ENCODE measurements around the gene PDE10A.
"Not testable (repeated sequence)": the region's sequence is repeated elsewhere in the genome, so short reads cannot be mapped to it uniquely, and the experiment has no call there.

PDE10A gene

DNA sequence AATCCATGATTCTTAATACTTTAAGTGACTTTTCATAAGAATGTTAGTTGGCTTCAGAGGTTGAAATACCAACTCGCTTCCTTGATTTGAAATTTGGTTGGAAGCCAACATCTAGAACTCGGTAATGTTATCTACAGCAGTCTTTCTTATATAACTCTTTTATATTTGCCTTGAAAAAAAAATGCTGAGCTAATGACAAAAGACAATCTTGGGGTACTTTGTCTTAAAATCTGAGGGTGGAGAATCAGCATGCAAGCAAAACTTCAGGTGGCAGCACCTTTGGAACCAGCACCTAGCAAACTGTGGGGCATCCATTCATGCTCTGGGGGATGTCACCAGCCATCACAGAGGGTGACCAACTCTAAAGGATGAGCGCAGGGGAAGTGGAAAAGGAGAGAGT lies 76.3 kb downstream of the PDE10A start:
- no peak for DNase-seq (ENCODE audit: low read depth)

DNA sequence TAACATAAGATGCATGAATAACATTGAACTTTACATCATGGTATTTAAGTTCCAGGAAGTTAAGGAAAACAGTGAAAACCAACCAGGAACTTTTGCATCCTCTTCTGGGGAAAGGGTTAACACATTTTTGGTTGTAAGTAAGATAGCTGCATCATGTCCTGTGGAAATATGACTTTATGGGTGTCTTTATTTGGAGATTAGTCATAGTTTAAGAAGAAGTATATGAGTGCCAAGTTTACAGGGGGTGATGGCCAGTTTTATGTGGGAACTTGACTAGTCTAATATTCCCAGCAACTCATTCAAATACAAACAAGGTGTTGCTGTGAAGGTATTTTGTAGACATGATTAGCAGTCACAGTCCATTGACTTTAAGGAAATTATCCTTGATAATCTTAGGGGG lies 78.0 kb downstream of the PDE10A start:
- no peak for DNase-seq (ENCODE audit: low read depth)

DNA sequence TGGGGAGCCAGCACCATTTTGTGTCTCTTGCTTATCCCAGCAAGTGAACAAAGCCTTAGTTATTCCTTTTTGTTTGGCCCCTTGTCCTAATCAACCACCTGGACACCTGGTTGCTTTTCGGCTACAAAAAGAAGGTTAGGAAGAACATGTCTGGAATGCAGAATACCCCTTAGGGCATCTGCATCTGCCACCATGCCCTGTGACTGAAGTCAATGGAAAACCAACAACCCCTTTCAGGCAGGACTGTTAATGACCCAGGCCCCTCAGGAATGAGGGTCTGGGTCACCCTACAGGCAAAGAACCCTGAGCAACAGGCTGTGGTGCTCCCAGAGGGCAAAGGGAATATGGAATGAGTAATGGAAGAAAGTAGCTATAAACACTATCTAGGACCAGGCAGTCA lies 78.5 kb downstream of the PDE10A start:
- no peak for DNase-seq (ENCODE audit: low read depth)

DNA sequence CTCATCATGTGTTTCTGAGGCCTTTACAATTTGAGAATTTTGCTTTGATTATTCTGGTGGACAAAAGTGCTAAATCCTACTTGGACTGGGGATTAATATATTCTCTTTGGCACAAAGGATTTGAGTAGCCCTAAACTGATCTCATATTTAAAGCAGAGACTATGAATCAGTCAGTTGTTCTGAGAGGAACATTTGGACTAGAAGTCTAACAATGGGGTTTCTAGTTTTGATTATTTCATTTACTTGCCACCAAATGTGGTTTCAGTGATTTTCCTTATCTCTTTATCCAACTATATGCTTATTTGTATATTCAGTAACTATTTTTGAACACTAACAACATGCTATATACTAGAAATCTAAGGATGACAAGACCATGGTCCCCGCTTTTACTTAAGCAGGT lies 81.4 kb downstream of the PDE10A start:
- DNase-seq (ENCODE audit: low read depth), result no peak

DNA sequence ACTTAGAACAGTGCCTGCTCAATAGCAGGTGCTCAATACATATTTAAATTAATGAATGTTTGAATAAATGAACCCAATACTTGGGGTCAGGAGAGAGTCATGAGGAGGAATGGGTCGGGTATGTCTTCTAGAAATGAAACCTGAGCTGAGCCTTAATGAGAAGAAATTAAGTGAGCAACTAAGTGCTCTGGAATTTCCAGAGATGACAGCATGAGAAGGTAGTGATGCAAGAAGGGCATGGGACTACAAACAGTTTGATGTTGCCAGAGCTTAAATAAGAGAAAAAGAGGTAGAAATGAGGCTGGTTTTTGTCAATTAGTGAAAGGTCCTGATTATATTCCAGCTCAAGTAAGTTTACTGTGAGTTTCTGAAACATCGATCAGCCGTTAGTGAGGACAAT lies 82.9 kb downstream of the PDE10A start:
- no peak for DNase-seq (ENCODE audit: low read depth)

DNA sequence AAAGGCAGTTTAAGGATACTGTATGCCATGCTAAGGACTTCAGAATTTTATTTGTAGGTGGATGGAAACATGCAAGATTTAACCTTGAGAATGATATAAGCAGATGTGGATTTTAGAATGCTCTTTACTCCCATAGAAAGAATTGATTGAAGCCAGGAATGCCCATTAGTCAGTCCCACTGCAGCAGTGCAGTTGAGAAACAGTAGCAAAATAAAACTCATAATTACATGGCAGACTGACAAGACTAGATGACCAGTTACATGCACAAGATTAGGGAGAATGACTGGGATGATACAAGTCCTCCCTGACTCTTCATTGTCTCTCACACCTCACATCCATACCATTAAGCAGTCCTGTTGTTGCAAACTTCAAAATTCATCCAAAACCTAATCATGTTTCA lies 83.9 kb downstream of the PDE10A start:
- DNase-seq (ENCODE audit: low read depth), result no peak

DNA sequence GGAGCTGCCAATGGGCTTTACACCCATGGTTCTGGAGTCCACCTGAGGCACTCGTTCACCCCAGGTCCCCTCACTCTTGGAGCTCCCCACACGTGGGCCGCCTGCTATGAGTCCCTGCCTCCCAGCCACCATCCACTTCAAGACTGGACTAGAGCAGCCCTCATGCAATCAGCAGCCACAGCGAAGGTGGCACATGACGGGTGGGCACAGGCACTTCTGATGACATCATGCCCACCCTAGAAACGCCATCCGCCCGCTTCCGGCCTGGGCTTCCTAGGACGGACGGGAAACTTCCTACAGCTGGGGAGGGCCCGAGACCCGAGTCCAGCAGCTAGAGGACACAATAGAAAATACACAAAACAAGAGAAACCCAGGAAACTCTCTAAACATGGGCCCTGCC lies 85.5 kb downstream of the PDE10A start:
- DNase-seq (ENCODE audit: low read depth), result no peak

DNA sequence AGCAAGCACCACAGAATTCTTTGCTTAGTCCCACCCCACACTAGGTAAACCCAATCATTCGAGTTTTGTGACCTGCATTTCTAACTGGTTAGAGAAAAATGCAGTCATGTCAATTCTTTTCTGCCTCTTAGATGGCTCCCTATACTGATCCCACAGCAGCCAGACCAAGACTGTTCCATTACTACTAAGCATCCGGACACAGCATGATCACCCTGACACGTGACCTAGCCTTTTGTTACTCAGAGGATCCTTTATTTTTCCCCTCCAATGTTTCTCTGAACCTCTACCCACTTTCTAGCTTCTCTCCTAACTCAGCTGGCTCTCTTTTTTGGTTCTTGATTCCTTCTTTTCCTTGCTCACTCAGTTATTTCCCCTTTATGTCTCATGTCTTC lies 87.9 kb downstream of the PDE10A start:
- no peak for DNase-seq (ENCODE audit: low read depth)

DNA sequence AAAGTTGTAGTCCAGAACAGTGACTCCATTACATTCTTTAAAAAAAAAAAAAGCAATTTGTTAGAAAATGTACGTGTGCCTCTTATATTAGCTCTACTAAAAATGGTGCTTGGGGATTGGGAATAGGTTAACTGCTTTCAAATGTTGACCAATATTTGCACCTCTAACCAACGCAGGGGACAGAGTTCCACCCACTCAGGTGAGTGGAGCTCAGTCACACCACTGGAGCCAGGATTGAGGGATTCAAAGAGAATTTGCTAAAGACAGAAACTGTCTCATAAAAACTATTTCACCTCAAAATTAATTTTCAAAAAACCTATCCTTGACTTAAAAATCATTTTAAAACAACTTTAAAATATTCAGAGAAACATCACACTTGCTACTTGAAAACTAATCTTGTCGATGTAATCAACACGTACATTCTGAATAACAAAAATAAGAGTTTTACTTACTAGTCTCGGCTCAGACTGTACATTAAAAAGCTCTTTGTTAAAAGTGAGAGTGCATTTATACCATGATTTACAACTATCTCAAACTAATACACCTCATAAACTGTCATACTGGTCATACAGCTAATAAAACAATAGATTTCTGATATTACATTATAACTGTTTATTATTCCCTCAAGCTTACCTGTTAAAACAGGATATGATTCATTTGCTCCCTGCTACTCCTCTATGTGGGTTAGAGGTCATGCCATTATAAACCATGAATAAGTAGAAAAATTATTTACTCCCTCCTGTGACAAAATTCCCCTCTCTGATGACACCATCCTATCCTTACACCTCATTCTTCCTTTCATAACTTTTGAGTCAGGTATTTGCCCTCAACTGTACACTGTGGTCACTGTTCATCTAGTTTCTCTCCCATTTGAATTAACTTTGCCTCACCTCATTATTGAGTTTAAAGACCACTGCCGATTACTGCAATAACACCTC lies 88.6 kb downstream of the PDE10A start:
- DNase-seq (ENCODE audit: low read depth), result no peak

DNA sequence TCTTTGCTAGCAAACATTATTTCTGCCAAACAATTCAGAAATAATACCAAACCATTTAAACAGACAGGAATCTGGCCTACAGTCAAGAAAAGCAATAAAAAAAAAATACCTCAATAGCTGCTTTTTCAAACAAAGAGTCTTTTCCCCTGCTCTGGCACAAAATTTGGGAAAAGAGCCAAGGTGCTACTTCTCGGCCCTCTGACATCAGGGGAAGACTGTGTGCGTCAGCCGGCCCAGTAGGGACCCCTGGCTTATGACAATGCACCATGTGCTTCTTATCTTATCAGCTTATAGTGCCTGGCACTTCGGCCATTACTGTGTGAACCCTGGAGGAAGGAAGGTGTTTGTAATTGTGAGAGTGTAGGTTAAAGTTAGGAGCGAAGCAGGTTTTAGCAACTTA lies 89.4 kb downstream of the PDE10A start:
- DNase-seq (ENCODE audit: low read depth), result no peak

DNA sequence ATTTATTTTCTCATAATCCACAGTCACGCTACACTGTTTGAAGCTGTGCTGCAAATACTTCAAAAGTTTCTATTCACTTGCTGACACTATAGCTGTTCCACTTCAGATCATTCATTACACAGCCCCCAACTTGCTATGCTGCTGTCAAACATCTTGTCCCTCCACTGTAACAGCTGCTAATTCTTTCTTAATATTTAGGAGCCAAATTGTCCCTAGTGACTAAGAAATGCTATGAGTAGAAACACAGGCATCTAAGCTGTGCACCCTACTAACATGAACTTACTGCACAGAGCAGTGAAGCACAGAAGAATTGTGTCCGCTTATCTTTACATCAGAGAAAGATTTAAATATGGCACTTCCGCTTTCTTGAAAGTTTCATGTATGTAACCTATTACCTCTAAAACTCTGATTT lies 91.3 kb downstream of the PDE10A start:
- DNase-seq (ENCODE audit: low read depth), result no peak

DNA sequence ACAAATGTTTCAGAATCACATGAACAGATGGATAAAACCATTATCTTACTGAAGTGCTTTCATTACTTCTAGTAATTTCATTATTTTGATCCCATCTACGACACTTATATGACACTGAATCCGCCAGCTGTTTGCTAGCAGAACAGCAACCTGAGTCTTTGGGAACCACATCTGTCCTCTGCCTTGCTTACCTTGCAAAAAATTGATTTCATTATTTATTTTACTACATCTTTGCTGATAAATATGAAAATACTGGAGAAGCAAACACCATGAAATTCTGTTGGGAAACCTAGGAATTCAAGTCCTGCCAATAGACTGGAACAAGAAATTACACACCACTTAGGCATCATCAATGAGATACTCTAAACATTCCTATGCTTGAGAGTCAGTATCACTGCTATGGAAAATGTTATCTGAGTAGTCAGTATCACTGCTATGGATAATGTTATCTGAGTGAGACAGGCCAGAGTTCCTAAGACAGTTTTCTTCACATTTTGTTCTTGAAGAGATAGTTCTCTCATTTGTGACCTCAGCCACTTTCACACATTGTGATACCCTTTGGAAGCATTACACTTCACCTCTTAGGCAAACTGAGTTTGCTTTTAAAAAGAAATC lies 91.9 kb downstream of the PDE10A start:
- DNase-seq (ENCODE audit: low read depth), result no peak

DNA sequence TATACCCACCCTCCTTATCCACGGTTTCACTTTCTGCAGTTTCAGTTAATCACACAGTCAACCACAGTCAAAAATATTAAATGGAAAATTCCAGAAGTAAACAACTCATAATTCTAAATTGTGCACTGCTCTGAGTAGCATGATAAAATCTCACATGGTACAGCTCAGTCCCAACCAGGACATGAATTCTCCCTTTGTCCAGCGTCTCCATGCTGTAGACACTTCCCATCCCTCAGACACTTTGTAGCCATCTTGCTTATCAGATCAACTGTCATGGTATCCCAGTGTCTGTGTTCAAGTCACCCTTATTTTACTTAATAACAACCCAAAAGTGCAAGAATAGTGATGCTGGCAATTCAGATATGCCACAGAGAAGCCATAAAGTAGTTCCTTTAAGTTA lies 94.7 kb downstream of the PDE10A start:
- no peak for DNase-seq (ENCODE audit: low read depth)

DNA sequence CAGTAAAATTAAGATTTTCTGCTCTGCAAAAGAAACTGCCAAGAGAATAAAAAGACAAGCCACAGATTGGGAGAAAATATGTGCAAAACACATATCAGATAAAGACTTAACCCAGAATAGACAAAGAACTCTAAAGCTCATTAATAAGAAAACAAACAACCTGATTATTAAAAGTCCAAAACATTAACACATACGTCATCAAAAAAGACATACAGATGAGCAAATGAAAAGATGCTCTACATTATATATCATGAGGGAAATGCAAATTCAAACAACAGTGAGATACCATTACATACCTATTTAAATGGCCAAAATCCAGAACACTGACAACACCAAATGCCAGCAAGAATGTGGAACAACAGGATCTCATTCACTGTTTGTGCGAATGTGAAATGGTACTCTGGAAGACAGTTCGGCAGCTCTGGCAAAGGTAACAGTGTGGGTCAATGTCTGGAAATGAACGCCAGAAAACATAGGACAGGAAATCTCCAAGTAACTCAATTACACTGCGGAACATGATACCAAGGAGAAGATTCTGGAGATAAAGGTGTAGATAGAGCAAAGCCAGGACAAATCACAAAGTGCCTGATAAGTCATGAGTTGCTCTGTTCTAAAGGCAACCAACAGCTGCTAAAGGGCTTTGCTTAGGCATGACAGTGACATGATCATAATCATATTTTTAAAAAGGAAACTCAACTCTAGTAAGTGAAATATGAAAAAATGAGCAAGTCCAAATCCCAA lies 96.8 kb downstream of the PDE10A start:
- DNase-seq (ENCODE audit: low read depth), result no peak

DNA sequence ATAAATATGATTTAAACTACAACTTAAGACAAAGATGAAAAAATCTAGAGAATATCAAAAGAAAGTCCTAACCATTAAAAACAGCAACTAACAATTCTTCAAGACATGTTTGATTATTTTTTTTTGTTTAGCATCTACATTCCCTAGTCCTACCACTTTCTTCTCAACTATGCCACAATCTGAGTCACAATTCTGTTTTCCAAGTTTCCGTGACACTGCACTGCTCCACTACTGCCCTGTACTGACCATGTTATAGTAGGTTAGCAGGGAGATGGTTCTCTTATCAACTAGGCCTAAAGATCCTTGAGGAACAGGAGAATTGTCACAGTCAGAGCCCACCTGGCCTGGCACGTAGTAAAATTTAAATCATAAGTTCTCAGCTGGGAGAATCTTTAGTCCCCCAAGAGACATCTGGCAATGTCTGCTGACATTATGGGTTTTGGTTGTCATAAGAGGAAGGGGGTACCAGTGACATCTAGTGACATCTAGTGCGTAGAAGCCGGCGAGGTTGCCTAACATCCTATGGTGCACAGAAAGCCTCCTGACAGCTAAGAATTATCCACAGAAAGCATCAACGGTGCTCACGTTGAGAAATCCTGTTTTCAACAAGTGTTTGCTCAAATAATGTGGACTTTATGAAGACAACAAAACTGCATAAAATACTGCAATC lies 100.5 kb downstream of the PDE10A start:
- no peak for DNase-seq (ENCODE audit: low read depth)

DNA sequence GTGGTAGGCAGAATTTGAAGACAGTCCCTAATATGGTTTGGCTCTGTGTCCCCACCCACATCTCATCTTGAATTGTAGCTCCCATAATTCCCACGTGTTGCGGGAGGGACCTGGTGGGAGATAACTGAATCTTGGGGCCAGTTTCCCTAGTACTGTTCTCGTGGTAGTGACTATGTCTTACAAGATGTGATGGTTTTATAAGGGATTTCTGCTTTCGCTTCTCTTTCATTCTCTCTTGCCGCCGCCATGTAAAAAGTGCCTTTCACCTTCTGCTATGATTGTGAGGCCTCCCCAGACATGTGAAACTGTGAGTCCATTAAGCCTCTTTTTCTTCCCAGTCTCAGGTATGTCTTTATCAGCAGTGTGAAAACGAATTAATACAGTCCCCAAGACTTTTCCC lies 103.4 kb downstream of the PDE10A start:
- DNase-seq (ENCODE audit: low read depth), result no peak

DNA sequence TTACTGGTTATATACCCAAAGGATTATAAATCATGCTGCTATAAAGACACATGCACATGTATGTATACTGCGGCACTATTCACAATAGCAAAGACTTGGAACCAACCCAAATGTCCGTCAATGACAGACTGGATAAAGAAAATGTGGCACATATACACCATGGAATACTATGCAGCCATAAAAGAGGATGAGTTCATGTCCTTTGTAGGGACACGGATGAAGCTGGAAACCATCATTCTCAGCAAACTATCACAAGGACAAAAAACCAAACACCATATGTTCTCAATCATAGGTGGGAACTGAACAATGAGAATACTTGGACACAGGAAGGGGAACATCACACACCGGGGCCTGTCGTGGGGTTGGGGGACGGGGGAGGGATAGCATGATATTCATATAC lies 104.9 kb downstream of the PDE10A start:
- not testable (repeated sequence) for DNase-seq (ENCODE audit: low read depth)

DNA sequence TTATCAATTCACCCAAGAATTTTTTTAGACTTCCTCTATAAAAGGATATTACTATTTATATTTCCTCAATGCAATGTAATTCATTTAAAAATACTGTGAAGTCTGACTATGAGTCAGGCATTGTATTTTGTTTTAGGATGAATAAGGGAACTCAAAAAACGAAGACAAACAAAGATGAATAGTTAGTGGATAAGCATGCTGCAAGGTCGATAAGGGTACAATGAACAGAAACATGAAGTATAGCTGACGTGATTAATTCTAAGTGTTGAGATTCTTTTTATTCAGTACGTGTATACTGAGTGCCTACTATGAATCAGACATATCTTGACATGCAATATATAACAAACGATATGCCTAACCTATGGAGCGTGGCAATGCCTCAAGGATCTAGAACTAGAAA lies 105.4 kb downstream of the PDE10A start:
- DNase-seq (ENCODE audit: low read depth), result no peak

DNA sequence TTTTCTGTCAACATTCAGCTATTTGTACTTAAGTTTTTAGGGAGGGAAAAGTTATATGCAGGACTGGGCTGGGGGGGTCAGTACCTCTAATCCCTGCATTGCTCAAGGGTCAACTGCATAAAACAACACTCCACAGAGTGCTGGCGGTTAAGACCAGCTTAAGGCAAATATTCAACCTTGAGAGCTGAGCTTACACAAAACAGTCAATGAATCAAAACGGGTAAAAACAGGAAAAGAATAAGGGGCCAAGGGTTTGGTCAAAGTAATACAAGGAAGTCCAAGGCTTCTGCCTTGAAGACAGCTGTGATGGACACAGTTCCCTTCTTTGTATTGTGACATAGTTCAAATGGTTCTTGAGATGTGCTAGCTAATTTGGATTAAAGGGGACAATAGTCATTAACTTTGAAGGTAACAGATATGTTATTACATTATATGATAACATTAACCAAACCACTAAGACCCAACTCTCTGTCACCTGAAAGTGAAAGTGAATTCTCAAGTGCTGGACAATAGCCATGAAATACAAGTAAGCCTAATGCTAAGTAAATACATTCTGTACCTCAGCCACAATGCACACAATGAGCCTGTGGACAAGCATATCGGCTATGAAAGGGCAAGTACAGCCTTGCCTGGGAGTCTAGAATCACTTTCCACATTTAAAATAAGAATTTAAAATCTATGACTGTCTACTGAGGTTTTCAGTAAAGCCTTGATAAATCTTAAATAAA lies 106.8 kb downstream of the PDE10A start:
- no peak for DNase-seq (ENCODE audit: low read depth)

DNA sequence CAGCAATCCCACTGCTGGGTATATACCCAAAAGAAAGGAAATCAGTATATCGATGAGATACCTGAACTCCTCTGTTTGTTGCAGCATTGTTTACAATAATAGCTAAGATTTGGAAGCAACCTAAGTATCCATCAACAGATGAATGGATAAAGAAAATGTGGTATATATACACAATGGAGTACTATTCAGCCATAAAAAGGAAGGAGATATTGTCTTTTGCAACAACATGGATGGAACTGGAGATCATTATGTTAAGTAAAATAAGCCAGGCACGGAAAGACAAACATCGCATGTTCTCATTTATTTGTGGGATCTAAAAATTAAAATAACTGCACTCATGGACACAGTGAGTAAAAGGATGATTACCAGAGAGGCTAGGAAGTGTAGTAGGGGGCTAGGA lies 108.4 kb downstream of the PDE10A start:
- DNase-seq (ENCODE audit: low read depth), result not testable (repeated sequence)

DNA sequence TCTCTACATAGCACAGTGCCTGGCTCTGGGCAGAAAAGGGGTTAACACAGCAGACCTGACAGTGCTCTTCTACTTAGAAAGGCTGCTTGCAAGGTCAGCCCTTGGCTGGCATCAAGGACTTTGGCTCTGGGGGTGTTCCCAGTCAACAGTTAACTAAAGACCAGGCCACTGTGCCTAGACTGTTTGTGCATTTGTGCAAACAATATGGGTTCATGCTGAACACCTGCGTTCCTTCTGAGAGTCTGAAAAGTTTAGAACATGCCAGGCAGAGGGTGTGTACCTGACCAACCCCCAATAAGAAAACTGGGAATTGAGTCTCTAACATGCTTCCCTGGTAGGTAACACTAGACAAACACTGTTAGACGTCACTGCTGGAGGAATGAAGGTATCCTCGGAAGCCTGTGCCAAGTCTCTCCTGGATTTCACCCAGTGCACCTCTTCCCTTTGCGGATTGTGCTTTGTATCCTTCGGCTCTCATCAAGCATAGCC lies 110.7 kb downstream of the PDE10A start:
- DNase-seq (ENCODE audit: low read depth), result no peak

DNA sequence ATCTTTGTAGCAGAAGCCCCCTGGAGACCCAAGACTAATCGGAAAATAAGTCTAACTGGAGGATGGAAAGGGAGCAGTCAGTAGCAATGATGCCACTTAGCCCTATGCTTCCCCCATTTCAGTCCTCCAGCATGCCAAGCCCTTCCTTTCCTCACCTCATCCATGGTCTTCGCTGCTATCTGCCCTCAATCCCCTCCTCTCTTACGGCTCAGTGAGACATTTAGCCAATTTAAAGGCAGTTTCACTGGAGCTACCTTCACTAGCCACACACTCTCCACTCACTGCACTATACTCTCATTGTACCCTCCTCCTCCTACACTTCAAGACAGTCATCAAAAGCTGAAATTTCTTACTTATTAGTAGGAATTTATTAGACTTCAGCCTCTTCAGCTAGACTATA lies 111.2 kb downstream of the PDE10A start:
- DNase-seq (ENCODE audit: low read depth), result no peak

Measured in HS-27A (cell line).